ENCODE measurements around the gene CDK12. TPM values are rescaled to one million over a fixed set of nuclear protein-coding genes. Genes with fewer than 3 reads are reported as not detected.

The CDK12 gene
- total and polyA plus RNA-seq, 2 experiments from 2014 or later, result 10.2 to 41.3 TPM

DNA sequence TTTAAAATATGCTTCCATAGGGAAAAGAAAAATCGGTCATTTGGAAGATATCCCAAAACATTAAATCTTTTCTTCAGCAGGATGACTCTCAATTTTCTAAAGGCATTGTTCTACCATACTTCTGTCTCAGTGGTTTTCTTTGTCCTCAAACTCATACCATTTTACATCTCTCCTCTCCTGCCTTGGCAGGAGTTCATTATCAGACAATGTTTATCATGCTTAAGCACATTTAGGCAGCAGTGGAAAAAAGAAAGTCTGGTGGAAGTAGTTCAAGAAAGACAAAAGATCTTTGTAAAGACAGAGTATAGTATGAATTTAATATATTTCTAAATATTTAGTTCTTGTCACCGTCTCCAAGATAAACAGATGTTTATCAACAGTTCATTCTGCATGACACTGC, 68.2 kb downstream of the CDK12 start:
- DNase-seq (ENCODE audit: low spot score), result no peak
- Histone ChIP-seq H4K20me1 (ENCODE audit: insufficient read depth, poor library complexity, severe bottlenecking) (no peaks in the 10 kb centered on the region), H3K36me3 (replicated peaks; ENCODE audit: insufficient read depth, low read depth) (no peaks in the 10 kb centered on the region), H3K9me2 (replicated peaks; ENCODE audit: insufficient read depth) (no peaks in the 10 kb centered on the region), H3K9me3 (ENCODE audit: low read depth) (no peaks in the 10 kb centered on the region), H3K79me2 (no peaks in the 10 kb centered on the region), H3K27me3 (no peaks in the 10 kb centered on the region), H3K4me2 (no peak overlapping the region), H2AFZ (no peak overlapping the region), H3K27ac (no peak overlapping the region), H3K4me3 (no peak overlapping the region), H3K4me1 (ENCODE audit: insufficient read depth) (no peaks in the 10 kb centered on the region)
- 88% methylated on average over 2 of the region's 2 CpGs for WGBS (ENCODE audit: low lambda C conversion rate, missing lambda C conversion rate)
- TF ChIP-seq EZH2 (IDR thresholded peaks at IDR 0.05; ENCODE audit: borderline replicate concordance) (no peak), EZH2phosphoT487 (IDR thresholded peaks at IDR 0.05; ENCODE audit: low read depth, severe bottlenecking, unreplicated experiment) (no peak)

DNA sequence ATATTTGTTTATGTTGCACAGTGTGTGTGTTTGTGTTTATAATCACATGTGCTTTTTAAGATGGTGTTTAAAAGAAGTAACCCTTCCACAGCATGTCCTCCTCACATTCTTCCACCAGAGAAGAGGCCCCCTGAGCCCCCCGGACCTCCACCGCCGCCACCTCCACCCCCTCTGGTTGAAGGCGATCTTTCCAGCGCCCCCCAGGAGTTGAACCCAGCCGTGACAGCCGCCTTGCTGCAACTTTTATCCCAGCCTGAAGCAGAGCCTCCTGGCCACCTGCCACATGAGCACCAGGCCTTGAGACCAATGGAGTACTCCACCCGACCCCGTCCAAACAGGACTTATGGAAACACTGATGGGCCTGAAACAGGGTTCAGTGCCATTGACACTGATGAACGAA, 69.2 kb downstream of the CDK12 start:
- Histone ChIP-seq H3K9me2 (replicated peaks; ENCODE audit: insufficient read depth) (no peaks in the 10 kb centered on the region), H2AFZ (no peak overlapping the region), H3K27ac (no peak overlapping the region), H3K4me3 (no peak overlapping the region), H3K27me3 (no peaks in the 10 kb centered on the region), H3K4me1 (ENCODE audit: insufficient read depth) (no peaks in the 10 kb centered on the region), H3K4me2 (no peak overlapping the region), H4K20me1 (ENCODE audit: insufficient read depth, poor library complexity, severe bottlenecking) (no peaks in the 10 kb centered on the region), H3K79me2 (no peaks in the 10 kb centered on the region), H3K9me3 (ENCODE audit: low read depth) (no peaks in the 10 kb centered on the region), H3K36me3 (replicated peaks; ENCODE audit: insufficient read depth, low read depth) (no peaks in the 10 kb centered on the region)
- DNase-seq (ENCODE audit: low spot score), result no peak
- TF ChIP-seq EZH2phosphoT487 (IDR thresholded peaks at IDR 0.05; ENCODE audit: low read depth, severe bottlenecking, unreplicated experiment) (no peak), EZH2 (IDR thresholded peaks at IDR 0.05; ENCODE audit: borderline replicate concordance) (no peak)
- TF ChIP-seq, protein P1, sequence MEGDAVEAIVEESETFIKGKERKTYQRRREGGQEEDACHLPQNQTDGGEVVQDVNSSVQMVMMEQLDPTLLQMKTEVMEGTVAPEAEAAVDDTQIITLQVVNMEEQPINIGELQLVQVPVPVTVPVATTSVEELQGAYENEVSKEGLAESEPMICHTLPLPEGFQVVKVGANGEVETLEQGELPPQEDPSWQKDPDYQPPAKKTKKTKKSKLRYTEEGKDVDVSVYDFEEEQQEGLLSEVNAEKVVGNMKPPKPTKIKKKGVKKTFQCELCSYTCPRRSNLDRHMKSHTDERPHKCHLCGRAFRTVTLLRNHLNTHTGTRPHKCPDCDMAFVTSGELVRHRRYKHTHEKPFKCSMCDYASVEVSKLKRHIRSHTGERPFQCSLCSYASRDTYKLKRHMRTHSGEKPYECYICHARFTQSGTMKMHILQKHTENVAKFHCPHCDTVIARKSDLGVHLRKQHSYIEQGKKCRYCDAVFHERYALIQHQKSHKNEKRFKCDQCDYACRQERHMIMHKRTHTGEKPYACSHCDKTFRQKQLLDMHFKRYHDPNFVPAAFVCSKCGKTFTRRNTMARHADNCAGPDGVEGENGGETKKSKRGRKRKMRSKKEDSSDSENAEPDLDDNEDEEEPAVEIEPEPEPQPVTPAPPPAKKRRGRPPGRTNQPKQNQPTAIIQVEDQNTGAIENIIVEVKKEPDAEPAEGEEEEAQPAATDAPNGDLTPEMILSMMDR (IDR thresholded peaks at IDR 0.05; ENCODE audit: poor library complexity), result no peak
- 95% methylated on average over 10 of the region's 10 CpGs for WGBS (ENCODE audit: low lambda C conversion rate, missing lambda C conversion rate)

DNA sequence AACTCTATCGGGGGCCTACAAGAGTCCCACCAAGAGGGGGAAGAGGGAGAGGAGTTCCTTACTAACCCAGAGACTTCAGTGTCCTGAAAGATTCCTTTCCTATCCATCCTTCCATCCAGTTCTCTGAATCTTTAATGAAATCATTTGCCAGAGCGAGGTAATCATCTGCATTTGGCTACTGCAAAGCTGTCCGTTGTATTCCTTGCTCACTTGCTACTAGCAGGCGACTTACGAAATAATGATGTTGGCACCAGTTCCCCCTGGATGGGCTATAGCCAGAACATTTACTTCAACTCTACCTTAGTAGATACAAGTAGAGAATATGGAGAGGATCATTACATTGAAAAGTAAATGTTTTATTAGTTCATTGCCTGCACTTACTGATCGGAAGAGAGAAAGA, 70.0 kb downstream of the CDK12 start:
- Histone ChIP-seq H3K9me3 (ENCODE audit: low read depth) (no peaks in the 10 kb centered on the region), H4K20me1 (ENCODE audit: insufficient read depth, poor library complexity, severe bottlenecking) (no peaks in the 10 kb centered on the region), H3K27ac (no peak overlapping the region), H3K36me3 (replicated peaks; ENCODE audit: insufficient read depth, low read depth) (no peaks in the 10 kb centered on the region), H3K4me3 (no peak overlapping the region), H3K4me1 (ENCODE audit: insufficient read depth) (no peaks in the 10 kb centered on the region), H3K4me2 (no peak overlapping the region), H3K9me2 (replicated peaks; ENCODE audit: insufficient read depth) (no peaks in the 10 kb centered on the region), H3K79me2 (no peaks in the 10 kb centered on the region), H3K27me3 (no peaks in the 10 kb centered on the region), H2AFZ (no peak overlapping the region)
- 95% methylated on average over 6 of the region's 6 CpGs for WGBS (ENCODE audit: low lambda C conversion rate, missing lambda C conversion rate)
- no peak for TF ChIP-seq EZH2 (IDR thresholded peaks at IDR 0.05; ENCODE audit: borderline replicate concordance)
- DNase-seq (ENCODE audit: low spot score), result no peak

DNA sequence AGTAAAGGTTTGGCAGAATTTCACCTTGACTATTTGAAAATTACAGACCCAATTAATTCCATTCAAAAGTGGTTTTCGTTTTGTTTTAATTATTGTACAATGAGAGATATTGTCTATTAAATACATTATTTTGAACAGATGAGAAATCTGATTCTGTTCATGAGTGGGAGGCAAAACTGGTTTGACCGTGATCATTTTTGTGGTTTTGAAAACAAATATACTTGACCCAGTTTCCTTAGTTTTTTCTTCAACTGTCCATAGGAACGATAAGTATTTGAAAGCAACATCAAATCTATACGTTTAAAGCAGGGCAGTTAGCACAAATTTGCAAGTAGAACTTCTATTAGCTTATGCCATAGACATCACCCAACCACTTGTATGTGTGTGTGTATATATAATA, 72.6 kb downstream of the CDK12 start:
- Histone ChIP-seq H3K27me3 (no peaks in the 10 kb centered on the region), H3K27ac (no peak overlapping the region), H3K9me2 (replicated peaks; ENCODE audit: insufficient read depth) (no peaks in the 10 kb centered on the region), H3K4me2 (no peak overlapping the region), H3K4me3 (no peak overlapping the region), H3K4me1 (ENCODE audit: insufficient read depth) (no peaks in the 10 kb centered on the region), H4K20me1 (ENCODE audit: insufficient read depth, poor library complexity, severe bottlenecking) (no peaks in the 10 kb centered on the region), H3K79me2 (no peaks in the 10 kb centered on the region), H2AFZ (no peak overlapping the region), H3K36me3 (replicated peaks; ENCODE audit: insufficient read depth, low read depth) (no peaks in the 10 kb centered on the region), H3K9me3 (ENCODE audit: low read depth) (no peaks in the 10 kb centered on the region)
- TF ChIP-seq EZH2phosphoT487 (IDR thresholded peaks at IDR 0.05; ENCODE audit: low read depth, severe bottlenecking, unreplicated experiment) (no peak), EZH2 (IDR thresholded peaks at IDR 0.05; ENCODE audit: borderline replicate concordance) (no peak)
- TF ChIP-seq, protein P1 (IDR thresholded peaks at IDR 0.05; ENCODE audit: poor library complexity), result no peak
- no peak for DNase-seq (ENCODE audit: low spot score)
- WGBS (ENCODE audit: low lambda C conversion rate, missing lambda C conversion rate), result 85% methylated on average over 4 of the region's 4 CpGs

Measured in hepatocyte (in vitro differentiated cells).